ENCODE results near the gene DDX1. TPM values are rescaled to one million over a fixed set of nuclear protein-coding genes. Genes with fewer than 3 reads are reported as not detected.

Gene DDX1
- total and polyA plus RNA-seq, 4 experiments from 2014 or later, result 53.3 to 61.7 (median 57.1) TPM

- H3K27ac ChIP-seq (ENCODE audit: low read depth, low read length), result no peak overlapping the region
- peaks cover 25 to 33% of the 10 kb centered on the region in 2 donors for H3K36me3 Mint-ChIP-seq
- H3K4me1 ChIP-seq (ENCODE audit: insufficient read depth, low read length), result no peaks in the 10 kb centered on the region
- no peaks in the 10 kb centered on the region for H3K9me3 ChIP-seq (ENCODE audit: control insufficient read depth in 1 of 2, low read length in 2 of 2)
- H3K4me3 Mint-ChIP-seq, result no peak overlapping the region
- no peaks in the 10 kb centered on the region for H3K27me3 Mint-ChIP-seq
- H3K27ac Mint-ChIP-seq, result no peak overlapping the region
- peaks cover 0 to 6% (median 4%) of the 10 kb centered on the region in 4 donors for H3K4me1 Mint-ChIP-seq
- H3K27me3 ChIP-seq (ENCODE audit: insufficient read depth, low read length), result no peaks in the 10 kb centered on the region
- no peak overlapping the region for H3K4me3 ChIP-seq (ENCODE audit: low read length in 2 of 2)
- H3K36me3 ChIP-seq (ENCODE audit: insufficient read depth, low read length), result peaks cover 4% of the 10 kb centered on the region
- no peak for DNase-seq
- intact Hi-C loops (cut with micrococcal nuclease), result no loop called here
- ChIA-PET POLR2A (ENCODE audit: partially characterized antibody) (no interaction called here), CTCF (ENCODE audit: partially characterized antibody) (interaction anchor here (1.0 to 5.2 kb wide), 2 partner anchors 10 to 29 kb away, joined by 4 to 25 read pairs; no protein-coding TSS in a partner anchor)
- no peaks in the 10 kb centered on the region for H3K9me3 Mint-ChIP-seq
Measured at GRCh38 chr2:15547115-15547876, 44.4 kb upstream of the DDX1 start.

- H3K36me3 ChIP-seq (ENCODE audit: insufficient read depth, low read length), result peaks cover 4% of the 10 kb centered on the region
- H3K9me3 ChIP-seq (ENCODE audit: control insufficient read depth in 1 of 2, low read length in 2 of 2), result no peaks in the 10 kb centered on the region
- ChIA-PET CTCF (ENCODE audit: partially characterized antibody) (interaction anchor here (5.2 kb wide), 1 partner anchor 28 kb away, joined by 25 read pairs; no protein-coding TSS in a partner anchor), POLR2A (ENCODE audit: partially characterized antibody) (no interaction called here)
- Mint-ChIP-seq H3K4me3 (no peak overlapping the region), H3K27me3 (no peaks in the 10 kb centered on the region), H3K27ac (peak overlapping the region in 1 of 7 donors; percentile 53), H3K4me1 (peaks cover 0 to 5% (median under 1%) of the 10 kb centered on the region in 4 donors), H3K36me3 (peaks cover 29 to 33% of the 10 kb centered on the region in 2 donors), H3K9me3 (no peaks in the 10 kb centered on the region)
- H3K4me1 ChIP-seq (ENCODE audit: insufficient read depth, low read length), result no peaks in the 10 kb centered on the region
- intact Hi-C loops (cut with micrococcal nuclease), result no loop called here
- H3K4me3 ChIP-seq (ENCODE audit: low read length in 2 of 2), result no peak overlapping the region
- H3K27me3 ChIP-seq (ENCODE audit: insufficient read depth, low read length), result no peaks in the 10 kb centered on the region
- DNase-seq, result no peak
- no peak overlapping the region for H3K27ac ChIP-seq (ENCODE audit: low read depth, low read length)
Measured at GRCh38 chr2:15548974-15549373, 42.7 kb upstream of the DDX1 start.

DNA sequence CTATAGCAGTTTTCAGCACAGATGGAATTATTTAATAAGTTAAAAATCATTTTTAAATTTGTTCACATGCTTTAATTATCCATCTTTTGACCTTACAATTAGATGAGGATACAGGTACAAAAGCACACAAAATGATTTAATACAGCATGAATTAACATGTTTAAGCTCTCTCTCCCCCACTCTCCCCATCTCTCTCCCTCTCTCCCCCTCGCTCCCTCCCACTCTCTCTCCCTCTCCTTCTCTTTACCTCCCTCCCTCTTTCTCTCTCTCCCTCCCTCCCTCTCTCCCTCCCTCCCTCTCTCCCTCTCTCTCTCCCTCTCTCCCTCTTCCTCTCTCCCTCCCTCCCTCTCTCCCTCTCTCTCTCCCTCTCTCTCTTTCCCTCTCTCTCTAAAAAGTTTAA, 38.1 kb upstream of the DDX1 start:
- Histone ChIP-seq H3K27ac (ENCODE audit: low read depth, low read length) (no peak overlapping the region), H3K27me3 (ENCODE audit: insufficient read depth, low read length) (no peaks in the 10 kb centered on the region), H3K4me3 (ENCODE audit: low read length in 2 of 2) (no peak overlapping the region), H3K4me1 (ENCODE audit: insufficient read depth, low read length) (peaks cover 6% of the 10 kb centered on the region), H3K9me3 (ENCODE audit: control insufficient read depth in 1 of 2, low read length in 2 of 2) (no peaks in the 10 kb centered on the region), H3K36me3 (ENCODE audit: insufficient read depth, low read length) (peaks cover 4% of the 10 kb centered on the region)
- peaks cover 7 to 12% (median 10%) of the 10 kb centered on the region in 4 donors for H3K4me1 Mint-ChIP-seq
- H3K27me3 Mint-ChIP-seq, result no peaks in the 10 kb centered on the region
- H3K36me3 Mint-ChIP-seq, result peaks cover 37 to 40% of the 10 kb centered on the region in 2 donors
- ChIA-PET CTCF (ENCODE audit: partially characterized antibody) (interaction anchor here (1.3 to 1.6 kb wide), 2 partner anchors 21 to 24 kb away, joined by 4 to 5 read pairs; no protein-coding TSS in a partner anchor), POLR2A (ENCODE audit: partially characterized antibody) (no interaction called here)
- no peak for DNase-seq
- no peak overlapping the region for H3K4me3 Mint-ChIP-seq
- intact Hi-C loops (cut with micrococcal nuclease), result no loop called here
- H3K27ac Mint-ChIP-seq, result no peak overlapping the region
- H3K9me3 Mint-ChIP-seq, result no peaks in the 10 kb centered on the region

- H3K27ac Mint-ChIP-seq, result no peak overlapping the region
- Histone ChIP-seq H3K4me1 (ENCODE audit: insufficient read depth, low read length) (peaks cover 11% of the 10 kb centered on the region), H3K36me3 (ENCODE audit: insufficient read depth, low read length) (peaks cover 4% of the 10 kb centered on the region), H3K27me3 (ENCODE audit: insufficient read depth, low read length) (no peaks in the 10 kb centered on the region), H3K9me3 (ENCODE audit: control insufficient read depth in 1 of 2, low read length in 2 of 2) (no peaks in the 10 kb centered on the region), H3K27ac (ENCODE audit: low read depth, low read length) (no peak overlapping the region), H3K4me3 (ENCODE audit: low read length in 2 of 2) (no peak overlapping the region)
- H3K36me3 Mint-ChIP-seq, result peaks cover 34 to 37% of the 10 kb centered on the region in 2 donors
- no peaks in the 10 kb centered on the region for H3K27me3 Mint-ChIP-seq
- no peak for DNase-seq
- intact Hi-C loops (cut with micrococcal nuclease), result no loop called here
- H3K9me3 Mint-ChIP-seq, result no peaks in the 10 kb centered on the region
- ChIA-PET CTCF (ENCODE audit: partially characterized antibody) (interaction anchor here (0.7 kb wide), 1 partner anchor 23 kb away, joined by 3 read pairs; no protein-coding TSS in a partner anchor), POLR2A (ENCODE audit: partially characterized antibody) (no interaction called here)
- no peak overlapping the region for H3K4me3 Mint-ChIP-seq
- peaks cover 8 to 13% (median 11%) of the 10 kb centered on the region in 4 donors for H3K4me1 Mint-ChIP-seq
Measured at GRCh38 chr2:15553951-15554350, 37.7 kb upstream of the DDX1 start.

GRCh38 chr2:15554525-15555218, 37.0 kb upstream of the DDX1 start:
- no peak overlapping the region for H3K4me3 ChIP-seq (ENCODE audit: low read length in 2 of 2)
- no peaks in the 10 kb centered on the region for H3K9me3 Mint-ChIP-seq
- no peaks in the 10 kb centered on the region for H3K9me3 ChIP-seq (ENCODE audit: control insufficient read depth in 1 of 2, low read length in 2 of 2)
- CTCF ChIA-PET (ENCODE audit: partially characterized antibody), result interaction anchor here (0.7 kb wide), 1 partner anchor 23 kb away, joined by 3 read pairs; no protein-coding TSS in a partner anchor
- H3K27me3 ChIP-seq (ENCODE audit: insufficient read depth, low read length), result no peaks in the 10 kb centered on the region
- peak overlapping the region in 1 of 7 donors; percentile 46 for H3K27ac Mint-ChIP-seq
- peaks cover 29 to 33% of the 10 kb centered on the region in 2 donors for H3K36me3 Mint-ChIP-seq
- H3K27ac ChIP-seq (ENCODE audit: low read depth, low read length), result no peak overlapping the region
- POLR2A ChIA-PET (ENCODE audit: partially characterized antibody), result no interaction called here
- intact Hi-C loops (cut with micrococcal nuclease), result no loop called here
- peaks cover 4% of the 10 kb centered on the region for H3K36me3 ChIP-seq (ENCODE audit: insufficient read depth, low read length)
- H3K4me1 ChIP-seq (ENCODE audit: insufficient read depth, low read length), result peaks cover 18% of the 10 kb centered on the region
- H3K4me1 Mint-ChIP-seq, result peaks cover 14 to 20% (median 16%) of the 10 kb centered on the region in 4 donors
- no peak overlapping the region for H3K4me3 Mint-ChIP-seq
- no peak for DNase-seq
- H3K27me3 Mint-ChIP-seq, result no peaks in the 10 kb centered on the region

DNA sequence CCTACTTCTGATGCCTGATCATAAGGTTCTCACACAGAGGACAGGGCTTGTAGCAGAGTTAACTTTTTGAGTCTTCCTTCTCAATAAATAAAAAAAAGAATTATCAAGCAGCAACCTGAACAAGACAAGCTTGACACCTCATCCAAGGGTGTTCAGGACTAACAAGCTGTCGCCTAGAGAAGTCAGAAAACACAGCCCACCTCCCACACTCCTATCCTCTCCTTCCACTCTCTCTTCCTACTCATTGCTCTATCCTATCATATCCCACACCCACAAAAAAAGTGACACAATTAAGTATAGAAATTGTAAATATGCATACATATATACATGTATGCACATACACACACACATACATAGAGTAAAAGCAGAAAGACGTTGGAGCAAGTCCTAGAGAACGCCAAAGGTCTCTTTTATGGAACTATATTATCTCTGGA, 35.9 kb upstream of the DDX1 start:
- no peak overlapping the region for H3K27ac ChIP-seq (ENCODE audit: low read depth, low read length)

DNA sequence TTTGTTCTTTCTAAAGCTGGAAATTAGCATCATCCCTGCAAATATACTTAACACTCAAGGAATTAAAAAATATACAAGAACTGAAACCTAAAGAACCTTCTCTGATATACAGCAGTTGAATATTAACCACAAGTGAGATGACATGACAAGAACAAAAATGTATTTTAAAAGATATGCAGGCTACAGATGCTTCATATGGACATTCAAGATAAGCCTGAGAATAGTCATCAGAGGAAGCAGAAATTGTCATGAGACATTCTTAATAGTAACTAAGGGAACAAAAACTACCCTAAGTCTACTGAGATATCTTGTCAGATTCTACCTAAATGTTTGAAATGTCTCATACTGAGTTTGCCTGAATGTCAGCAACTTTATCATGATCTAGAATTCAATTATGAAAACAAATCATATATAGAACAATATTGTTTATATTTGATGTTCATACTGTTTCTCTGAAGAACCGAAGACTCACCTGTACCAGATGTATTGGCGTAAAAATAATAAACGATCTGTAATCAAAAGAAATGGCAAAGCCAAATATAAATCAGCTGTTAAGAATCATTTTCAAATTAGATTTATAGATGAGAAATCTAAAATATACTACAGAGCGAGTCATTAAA, 35.2 kb upstream of the DDX1 start:
- Histone ChIP-seq H3K4me1 (ENCODE audit: insufficient read depth, low read length) (peaks cover 21% of the 10 kb centered on the region), H3K4me3 (ENCODE audit: low read length in 2 of 2) (no peak overlapping the region), H3K27me3 (ENCODE audit: insufficient read depth, low read length) (no peaks in the 10 kb centered on the region), H3K9me3 (ENCODE audit: control insufficient read depth in 1 of 2, low read length in 2 of 2) (no peaks in the 10 kb centered on the region), H3K36me3 (ENCODE audit: insufficient read depth, low read length) (peaks cover 4% of the 10 kb centered on the region), H3K27ac (ENCODE audit: low read depth, low read length) (no peak overlapping the region)
- POLR2A ChIA-PET (ENCODE audit: partially characterized antibody), result no interaction called here
- intact Hi-C loops (cut with micrococcal nuclease), result no loop called here
- no peaks in the 10 kb centered on the region for H3K9me3 Mint-ChIP-seq
- CTCF ChIA-PET (ENCODE audit: partially characterized antibody), result no interaction called here
- H3K27me3 Mint-ChIP-seq, result no peaks in the 10 kb centered on the region
- H3K36me3 Mint-ChIP-seq, result peaks cover 24 to 39% of the 10 kb centered on the region in 2 donors
- DNase-seq, result no peak
- no peak overlapping the region for H3K27ac Mint-ChIP-seq
- H3K4me1 Mint-ChIP-seq, result peaks cover 21 to 36% (median 26%) of the 10 kb centered on the region in 4 donors
- H3K4me3 Mint-ChIP-seq, result no peak overlapping the region

More for the DNA sequence above, 35.9 kb upstream of the DDX1 start:
- intact Hi-C loops (cut with micrococcal nuclease), result no loop called here
- Mint-ChIP-seq H3K36me3 (peaks cover 26 to 36% of the 10 kb centered on the region in 2 donors), H3K4me3 (no peak overlapping the region), H3K27ac (no peak overlapping the region), H3K4me1 (peaks cover 21 to 31% (median 26%) of the 10 kb centered on the region in 4 donors), H3K27me3 (no peaks in the 10 kb centered on the region), H3K9me3 (no peaks in the 10 kb centered on the region)
- ChIA-PET CTCF (ENCODE audit: partially characterized antibody) (no interaction called here), POLR2A (ENCODE audit: partially characterized antibody) (no interaction called here)
- Histone ChIP-seq H3K27me3 (ENCODE audit: insufficient read depth, low read length) (no peaks in the 10 kb centered on the region), H3K36me3 (ENCODE audit: insufficient read depth, low read length) (peaks cover 4% of the 10 kb centered on the region), H3K4me3 (ENCODE audit: low read length in 2 of 2) (no peak overlapping the region), H3K4me1 (ENCODE audit: insufficient read depth, low read length) (peaks cover 21% of the 10 kb centered on the region), H3K9me3 (ENCODE audit: control insufficient read depth in 1 of 2, low read length in 2 of 2) (no peaks in the 10 kb centered on the region)
- no peak for DNase-seq
